Bronchial epithelial cell (primary cell): ENCODE measurements around the gene LIN37. TPM values are rescaled to one million over a fixed set of nuclear protein-coding genes. Genes with fewer than 3 reads are reported as not detected.

Experiments used
- DNase-seq: peaks from one replicate; pipeline ENCODE4 v3.0.0-alpha.2; 2010; ENCODE audit warnings: low read depth
- FAIRE-seq: peaks from 2 replicates; lab custom pipeline; 2011; peaks lifted over from hg19 to GRCh38; lab: Jason Lieb, UNC
- H3K27me3 ChIP-seq: 2 replicates; pipeline ENCODE4 v1.5.1; 2011; ENCODE audit warnings: low read length; ENCODE audit not compliant: control insufficient read depth, insufficient read depth
- H3K36me3 ChIP-seq: 2 replicates; pipeline ENCODE4 v1.5.1; 2011; ENCODE audit warnings: low read length; ENCODE audit not compliant: control insufficient read depth, insufficient read depth
- H3K4me3 ChIP-seq: 2 replicates; pipeline ENCODE4 v1.5.1; 2011; ENCODE audit warnings: mild to moderate bottlenecking, low read depth, low read length, control low read depth
- total RNA-seq: library from RNA; depleted of rRNA; stranded (reverse); fragments of >200 nt; gene quantifications from 2 replicates; pipeline ENCODE4 v1.2.1, GENCODE V29; 2014
- TF ChIP-seq, protein P1 (sequence below): IDR thresholded peaks from 2 replicates; pipeline ENCODE4 v1.5.1; 2011; ENCODE audit warnings: mild to moderate bottlenecking, moderate library complexity, low read length, control low read depth, inconsistent platforms; ENCODE audit not compliant: insufficient read depth, severe bottlenecking

LIN37 gene
- total RNA-seq, 1 donor from 2014 or later, result 5.3 TPM

DNA sequence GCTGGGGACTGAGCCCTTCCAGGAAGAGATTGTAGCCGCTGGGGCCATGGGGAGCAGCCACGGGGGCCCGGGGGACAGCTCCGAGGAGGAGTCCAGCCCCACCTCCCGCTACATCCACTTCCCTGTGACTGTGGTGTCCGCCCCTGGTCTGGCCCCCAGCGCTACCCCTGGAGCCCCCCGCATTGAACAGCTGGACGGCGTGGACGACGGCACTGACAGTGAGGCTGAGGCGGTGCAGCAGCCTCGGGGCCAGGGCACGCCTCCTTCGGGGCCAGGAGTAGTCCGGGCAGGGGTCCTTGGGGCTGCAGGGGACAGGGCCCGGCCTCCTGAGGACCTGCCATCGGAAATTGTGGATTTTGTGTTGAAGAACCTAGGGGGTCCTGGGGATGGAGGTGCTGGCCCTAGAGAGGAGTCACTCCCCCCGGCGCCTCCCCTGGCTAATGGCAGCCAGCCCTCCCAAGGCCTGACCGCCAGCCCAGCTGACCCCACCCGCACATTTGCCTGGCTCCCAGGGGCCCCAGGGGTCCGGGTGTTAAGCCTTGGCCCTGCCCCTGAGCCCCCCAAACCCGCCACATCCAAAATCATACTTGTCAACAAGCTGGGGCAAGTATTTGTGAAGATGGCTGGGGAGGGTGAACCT is 15.7 kb upstream of the LIN37 start:
- Histone ChIP-seq H3K36me3 (peaks cover 54% of the 10 kb centered on the region), H3K4me3 (no peak overlapping the region), H3K27me3 (no peaks in the 10 kb centered on the region)
- FAIRE-seq, result no peak
- TF ChIP-seq, protein P1, sequence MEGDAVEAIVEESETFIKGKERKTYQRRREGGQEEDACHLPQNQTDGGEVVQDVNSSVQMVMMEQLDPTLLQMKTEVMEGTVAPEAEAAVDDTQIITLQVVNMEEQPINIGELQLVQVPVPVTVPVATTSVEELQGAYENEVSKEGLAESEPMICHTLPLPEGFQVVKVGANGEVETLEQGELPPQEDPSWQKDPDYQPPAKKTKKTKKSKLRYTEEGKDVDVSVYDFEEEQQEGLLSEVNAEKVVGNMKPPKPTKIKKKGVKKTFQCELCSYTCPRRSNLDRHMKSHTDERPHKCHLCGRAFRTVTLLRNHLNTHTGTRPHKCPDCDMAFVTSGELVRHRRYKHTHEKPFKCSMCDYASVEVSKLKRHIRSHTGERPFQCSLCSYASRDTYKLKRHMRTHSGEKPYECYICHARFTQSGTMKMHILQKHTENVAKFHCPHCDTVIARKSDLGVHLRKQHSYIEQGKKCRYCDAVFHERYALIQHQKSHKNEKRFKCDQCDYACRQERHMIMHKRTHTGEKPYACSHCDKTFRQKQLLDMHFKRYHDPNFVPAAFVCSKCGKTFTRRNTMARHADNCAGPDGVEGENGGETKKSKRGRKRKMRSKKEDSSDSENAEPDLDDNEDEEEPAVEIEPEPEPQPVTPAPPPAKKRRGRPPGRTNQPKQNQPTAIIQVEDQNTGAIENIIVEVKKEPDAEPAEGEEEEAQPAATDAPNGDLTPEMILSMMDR, result no peak
- DNase-seq, result no peak

DNA sequence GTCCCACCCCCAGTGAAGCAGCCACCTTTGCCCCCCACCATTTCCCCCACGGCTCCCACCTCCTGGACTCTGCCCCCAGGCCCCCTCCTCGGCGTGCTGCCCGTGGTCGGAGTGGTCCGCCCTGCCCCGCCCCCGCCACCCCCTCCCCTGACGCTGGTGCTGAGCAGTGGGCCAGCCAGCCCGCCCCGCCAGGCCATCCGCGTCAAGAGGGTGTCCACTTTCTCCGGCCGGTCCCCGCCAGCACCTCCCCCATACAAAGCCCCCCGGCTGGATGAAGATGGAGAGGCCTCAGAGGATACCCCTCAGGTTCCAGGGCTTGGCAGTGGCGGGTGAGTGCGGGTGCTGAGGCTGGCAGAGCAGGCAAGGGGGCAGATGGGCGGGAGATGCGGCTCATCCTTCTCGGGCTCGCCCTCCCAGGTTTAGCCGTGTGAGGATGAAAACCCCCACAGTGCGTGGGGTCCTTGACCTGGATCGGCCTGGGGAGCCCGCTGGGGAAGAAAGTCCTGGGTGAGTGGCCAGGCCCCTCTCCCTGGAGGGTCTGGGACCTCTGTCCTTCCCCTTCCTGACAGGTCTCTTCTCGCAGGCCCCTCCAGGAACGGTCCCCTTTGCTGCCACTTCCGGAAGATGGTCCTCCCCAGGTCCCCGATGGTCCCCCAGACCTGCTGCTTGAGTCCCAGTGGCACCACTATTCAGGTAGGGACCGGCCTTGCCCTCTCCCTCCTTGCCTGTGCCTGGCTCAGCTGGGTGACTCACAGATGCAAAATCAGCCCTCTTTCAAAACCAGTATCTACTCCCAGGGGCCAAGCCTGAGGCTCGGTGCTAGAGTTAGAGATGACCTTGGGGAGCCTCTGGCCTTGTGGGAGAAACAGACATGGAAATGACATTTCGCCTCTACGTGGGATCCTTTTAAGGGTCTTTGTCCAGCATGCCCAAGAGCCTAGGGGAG is 14.9 kb upstream of the LIN37 start:
- Histone ChIP-seq H3K4me3 (no peak overlapping the region), H3K27me3 (no peaks in the 10 kb centered on the region), H3K36me3 (peaks cover 54% of the 10 kb centered on the region)
- DNase-seq (no peak), FAIRE-seq (no peak)
- TF ChIP-seq, protein P1, result no peak

DNA sequence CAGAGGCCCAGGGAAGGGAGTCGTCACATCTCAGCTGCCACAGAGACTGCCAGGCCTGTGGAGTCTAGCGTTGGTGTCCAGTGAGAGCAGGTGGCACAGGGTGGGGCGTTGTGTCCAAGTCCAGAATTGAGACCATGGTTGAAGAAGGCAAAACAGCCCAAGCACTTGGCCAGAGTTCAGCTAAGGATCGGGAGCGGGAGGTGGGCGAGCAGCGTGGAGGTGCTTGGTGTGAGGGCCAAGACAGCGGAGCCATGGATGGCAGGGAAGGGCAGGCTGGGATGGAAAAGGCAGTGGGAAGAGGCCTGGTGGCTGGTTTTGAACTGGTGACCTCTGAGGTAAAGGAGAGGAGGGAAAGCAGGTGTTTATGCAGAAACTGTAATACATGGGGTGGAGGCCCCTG is 14.1 kb upstream of the LIN37 start:
- Histone ChIP-seq H3K27me3 (no peaks in the 10 kb centered on the region), H3K4me3 (no peak overlapping the region), H3K36me3 (peaks cover 52% of the 10 kb centered on the region)
- TF ChIP-seq, protein P1, result no peak
- no peak for DNase-seq
- FAIRE-seq, result no peak

DNA sequence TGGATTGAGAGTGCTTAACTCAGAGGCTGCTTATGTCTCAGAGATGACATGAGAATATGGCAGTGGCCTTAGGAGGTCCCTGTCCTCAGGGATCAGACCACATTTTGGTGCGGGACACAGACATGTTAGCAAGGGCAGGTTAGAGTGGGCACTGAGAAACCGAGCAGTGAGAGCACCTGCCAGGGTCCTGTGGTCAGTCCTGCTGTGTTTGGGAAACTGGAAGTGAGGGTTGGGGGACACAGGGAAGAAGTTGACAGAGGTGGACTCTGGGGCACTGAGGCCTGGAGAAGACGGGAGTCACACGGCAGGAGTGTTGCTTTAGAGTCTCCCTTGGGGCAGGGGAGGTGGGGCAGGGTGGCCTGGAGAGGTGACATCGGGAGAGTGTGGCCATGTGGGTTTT is 13.5 kb upstream of the LIN37 start:
- H3K4me3 ChIP-seq, result no peak overlapping the region
- FAIRE-seq (no peak), DNase-seq (no peak)
- TF ChIP-seq, protein P1, result no peak
- H3K36me3 ChIP-seq, result peaks cover 50% of the 10 kb centered on the region
- no peaks in the 10 kb centered on the region for H3K27me3 ChIP-seq

DNA sequence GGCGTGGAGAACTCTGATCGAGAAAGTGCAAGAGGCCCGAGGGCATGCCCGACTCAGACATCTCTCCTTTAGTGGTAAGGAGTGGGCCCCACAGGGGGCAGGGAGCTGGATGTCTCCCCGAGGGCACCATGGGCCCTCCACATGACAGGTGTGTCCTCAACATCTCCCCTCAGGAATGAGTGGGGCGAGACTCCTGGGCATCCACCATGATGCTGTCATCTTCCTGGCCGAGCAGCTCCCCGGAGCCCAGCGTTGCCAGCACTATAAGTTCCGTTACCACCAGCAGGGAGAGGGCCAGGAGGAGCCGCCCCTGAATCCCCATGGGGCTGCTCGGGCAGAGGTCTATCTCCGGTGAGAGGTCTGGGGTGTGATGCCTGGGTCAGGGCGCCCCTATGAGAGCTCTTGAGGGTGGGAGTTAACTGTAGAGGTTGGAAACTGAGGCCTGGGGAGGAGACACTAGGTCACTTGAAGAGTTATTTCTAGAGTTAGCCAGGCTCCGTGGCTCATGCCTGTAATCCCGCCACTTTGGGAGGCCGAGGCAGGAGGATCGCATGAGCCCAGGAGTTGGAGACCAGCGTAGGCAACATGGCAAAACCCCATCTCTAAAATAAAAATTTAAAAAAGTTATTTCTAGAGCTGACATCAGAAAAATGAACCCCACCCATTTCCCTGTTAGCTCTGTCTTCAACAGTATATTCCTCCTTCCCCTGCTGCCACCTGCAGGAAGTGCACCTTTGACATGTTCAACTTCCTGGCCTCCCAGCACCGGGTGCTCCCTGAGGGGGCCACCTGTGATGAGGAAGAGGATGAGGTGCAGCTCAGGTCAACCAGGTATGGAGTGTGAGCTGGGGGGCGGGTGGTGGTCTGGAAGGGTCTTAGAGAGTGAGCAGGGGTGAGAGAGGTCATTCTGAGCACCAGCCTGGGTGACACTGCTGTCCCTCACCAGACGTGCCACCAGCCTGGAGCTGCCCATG is 11.2 kb upstream of the LIN37 start:
- H3K36me3 ChIP-seq, result peaks cover 34% of the 10 kb centered on the region
- TF ChIP-seq, protein P1, result peak; percentile 20
- FAIRE-seq (no peak), DNase-seq (no peak)
- H3K27me3 ChIP-seq, result no peaks in the 10 kb centered on the region
- H3K4me3 ChIP-seq, result no peak overlapping the region
